ENCODE data around the gene ZSCAN2. TPM values are rescaled to one million over a fixed set of nuclear protein-coding genes. Genes with fewer than 3 reads are reported as not detected.
"Not testable (repeated sequence)": the region's sequence is repeated elsewhere in the genome, so short reads cannot be mapped to it uniquely, and the experiment has no call there.

The ZSCAN2 gene
- total and polyA plus RNA-seq, 5 donors from 2014 or later, result 4.8 to 12.4 (median 7.9) TPM

DNA sequence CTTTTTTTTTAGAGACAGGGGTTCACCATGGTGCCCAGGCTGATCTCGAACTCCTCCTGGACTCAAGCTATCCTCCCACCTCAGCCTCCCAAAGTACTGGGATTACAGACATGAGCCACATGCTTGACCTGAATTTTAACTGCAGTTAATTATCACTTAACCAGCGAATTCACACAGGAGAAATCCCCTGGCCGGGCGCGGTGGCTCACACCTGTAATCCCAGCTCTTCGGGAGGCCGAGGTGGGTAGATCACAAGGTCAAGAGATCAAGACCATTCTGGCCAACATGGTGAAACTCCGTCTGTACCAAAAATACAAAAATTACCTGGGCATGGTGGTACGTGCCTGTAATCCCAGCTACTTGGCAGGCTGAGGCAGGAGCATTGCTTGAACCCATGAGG is 41.1 kb downstream of the ZSCAN2 start:
- H3K4me3 ChIP-seq (ENCODE audit: low read depth, low read length); H3K4me1 ChIP-seq (ENCODE audit: control insufficient read depth, insufficient read depth, low read length, poor library complexity, severe bottlenecking); H3K9me3 ChIP-seq (ENCODE audit: control insufficient read depth in 2 of 2, low read length in 2 of 2); DNase-seq; H3K27me3 Mint-ChIP-seq; H3K27me3 ChIP-seq (ENCODE audit: control insufficient read depth, insufficient read depth, low read length); H3K9me3 Mint-ChIP-seq; H3K27ac Mint-ChIP-seq; ATAC-seq (ENCODE audit: low read depth in 2 of 2): not testable (repeated sequence)
- Mint-ChIP-seq H3K36me3 (peaks cover 27% of the 10 kb centered on the region), H3K4me3 (peak overlapping the region in 1 of 4 donors; percentile 88), H3K4me1 (peaks cover 0 to 15% (median 6%) of the 10 kb centered on the region in 4 donors)
- Histone ChIP-seq H3K36me3 (ENCODE audit: control insufficient read depth, insufficient read depth, low read length) (peaks cover 86% of the 10 kb centered on the region), H3K27ac (ENCODE audit: insufficient read depth, low read length, poor library complexity, severe bottlenecking) (peak overlapping the region; percentile 5)

DNA sequence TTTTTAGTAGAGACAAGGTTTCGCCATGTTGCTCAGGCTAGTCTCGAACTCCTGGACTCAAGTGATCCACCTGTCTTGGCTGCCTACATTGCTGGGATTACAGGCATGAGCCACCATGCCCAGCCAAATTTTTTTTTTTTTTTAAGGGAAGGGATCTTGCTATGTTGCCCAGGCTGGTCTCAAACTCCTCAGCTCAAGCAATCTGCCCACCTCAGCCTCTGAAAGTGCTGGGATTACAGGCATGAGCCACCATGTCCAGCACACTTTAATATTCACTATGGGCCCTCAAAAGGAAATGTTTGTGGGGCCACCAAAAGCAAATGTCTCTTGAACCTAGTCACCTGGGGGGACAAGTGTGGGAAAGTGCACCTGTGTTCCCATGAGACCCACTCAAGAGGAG is 41.8 kb downstream of the ZSCAN2 start:
- H3K4me3 Mint-ChIP-seq; H3K9me3 Mint-ChIP-seq; H3K27me3 ChIP-seq (ENCODE audit: control insufficient read depth, insufficient read depth, low read length); H3K27me3 Mint-ChIP-seq; H3K4me1 ChIP-seq (ENCODE audit: control insufficient read depth, insufficient read depth, low read length, poor library complexity, severe bottlenecking); H3K9me3 ChIP-seq (ENCODE audit: control insufficient read depth in 2 of 2, low read length in 2 of 2); H3K27ac ChIP-seq (ENCODE audit: insufficient read depth, low read length, poor library complexity, severe bottlenecking); ATAC-seq (ENCODE audit: low read depth in 2 of 2); H3K27ac Mint-ChIP-seq; DNase-seq; H3K4me3 ChIP-seq (ENCODE audit: low read depth, low read length): not testable (repeated sequence)
- peaks cover 30% of the 10 kb centered on the region for H3K36me3 Mint-ChIP-seq
- peaks cover 0 to 13% (median 7%) of the 10 kb centered on the region in 4 donors for H3K4me1 Mint-ChIP-seq
- H3K36me3 ChIP-seq (ENCODE audit: control insufficient read depth, insufficient read depth, low read length), result peaks cover 89% of the 10 kb centered on the region

DNA sequence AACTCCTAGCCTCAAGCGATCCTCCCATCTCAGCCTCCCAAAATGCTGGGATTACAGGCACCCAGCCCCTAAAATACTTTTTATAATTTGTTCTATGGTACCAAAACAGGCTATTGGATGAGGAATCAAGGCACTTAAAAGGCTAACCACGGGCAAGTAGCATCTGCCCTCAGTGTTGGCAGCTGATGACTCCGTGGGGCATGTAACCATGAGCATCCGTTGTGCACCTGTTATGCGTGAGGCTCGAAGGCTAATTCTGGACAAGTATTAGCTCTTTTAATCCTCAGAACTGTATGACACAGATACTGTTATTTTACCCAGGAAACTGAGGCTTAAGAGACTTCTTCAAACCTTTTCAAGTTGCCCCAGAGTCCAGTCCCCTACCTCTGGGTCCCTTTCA is 43.0 kb downstream of the ZSCAN2 start:
- Mint-ChIP-seq H3K27me3 (no peaks in the 10 kb centered on the region), H3K27ac (no peak overlapping the region), H3K4me3 (no peak overlapping the region), H3K36me3 (peaks cover 31% of the 10 kb centered on the region), H3K4me1 (peaks cover 0 to 10% (median 5%) of the 10 kb centered on the region in 4 donors), H3K9me3 (no peaks in the 10 kb centered on the region)
- no peak for DNase-seq
- Histone ChIP-seq H3K27me3 (ENCODE audit: control insufficient read depth, insufficient read depth, low read length) (no peaks in the 10 kb centered on the region), H3K4me3 (ENCODE audit: low read depth, low read length) (no peak overlapping the region), H3K27ac (ENCODE audit: insufficient read depth, low read length, poor library complexity, severe bottlenecking) (no peak overlapping the region), H3K9me3 (ENCODE audit: control insufficient read depth in 2 of 2, low read length in 2 of 2) (no peaks in the 10 kb centered on the region), H3K4me1 (ENCODE audit: control insufficient read depth, insufficient read depth, low read length, poor library complexity, severe bottlenecking) (no peaks in the 10 kb centered on the region), H3K36me3 (ENCODE audit: control insufficient read depth, insufficient read depth, low read length) (peaks cover 89% of the 10 kb centered on the region)
- ATAC-seq (ENCODE audit: low read depth in 2 of 2), result no peak

DNA sequence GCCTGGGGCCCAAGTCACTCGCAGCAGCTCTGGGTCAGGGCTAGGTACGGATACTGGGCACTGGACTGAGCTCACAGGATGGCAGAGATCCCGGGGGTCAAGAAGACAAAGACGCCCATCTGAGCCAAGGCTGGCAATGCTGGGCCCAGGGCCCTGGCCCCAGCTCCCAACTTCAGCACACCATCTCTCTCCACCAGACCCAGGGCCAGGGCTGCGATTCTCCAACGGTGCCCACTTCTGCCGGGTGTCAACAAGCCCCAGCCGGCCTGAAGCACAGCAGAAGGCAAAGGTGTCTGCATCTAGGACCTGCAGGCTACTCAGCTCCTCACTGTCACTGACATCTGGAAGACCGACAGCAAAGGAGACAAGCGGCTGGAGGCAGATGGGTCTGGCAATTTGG is 44.7 kb downstream of the ZSCAN2 start:
- Histone ChIP-seq H3K9me3 (ENCODE audit: control insufficient read depth in 2 of 2, low read length in 2 of 2) (no peaks in the 10 kb centered on the region), H3K27me3 (ENCODE audit: control insufficient read depth, insufficient read depth, low read length) (no peaks in the 10 kb centered on the region), H3K4me3 (ENCODE audit: low read depth, low read length) (no peak overlapping the region), H3K27ac (ENCODE audit: insufficient read depth, low read length, poor library complexity, severe bottlenecking) (no peak overlapping the region), H3K36me3 (ENCODE audit: control insufficient read depth, insufficient read depth, low read length) (peaks cover 83% of the 10 kb centered on the region), H3K4me1 (ENCODE audit: control insufficient read depth, insufficient read depth, low read length, poor library complexity, severe bottlenecking) (no peaks in the 10 kb centered on the region)
- Mint-ChIP-seq H3K9me3 (no peaks in the 10 kb centered on the region), H3K4me3 (no peak overlapping the region), H3K27me3 (no peaks in the 10 kb centered on the region), H3K27ac (no peak overlapping the region), H3K36me3 (peaks cover 25% of the 10 kb centered on the region), H3K4me1 (peaks cover 0 to 14% (median 8%) of the 10 kb centered on the region in 4 donors)
- DNase-seq (no peak), ATAC-seq (ENCODE audit: low read depth in 2 of 2) (no peak)

DNA sequence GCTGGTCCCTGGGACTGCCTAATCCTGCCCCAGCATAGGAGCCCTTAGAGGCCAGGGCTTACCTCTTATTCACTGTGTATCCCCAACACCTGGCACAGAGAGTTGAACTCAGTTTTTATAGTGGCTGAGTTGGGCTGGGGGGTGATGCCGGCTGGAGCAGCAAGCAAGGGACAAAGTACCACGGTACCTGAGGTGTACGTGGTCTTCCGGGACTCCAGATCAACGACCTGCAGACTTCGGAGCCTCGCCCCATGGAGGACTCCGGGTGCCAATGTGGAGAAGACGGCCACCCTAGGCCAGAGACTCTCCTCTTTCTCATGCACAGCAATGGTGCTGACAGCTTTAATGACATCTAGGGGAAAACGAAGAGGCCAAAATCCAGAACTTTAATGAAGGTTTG is 45.2 kb downstream of the ZSCAN2 start:
- no peak overlapping the region for H3K27ac ChIP-seq (ENCODE audit: insufficient read depth, low read length, poor library complexity, severe bottlenecking)
- no peaks in the 10 kb centered on the region for H3K27me3 ChIP-seq (ENCODE audit: control insufficient read depth, insufficient read depth, low read length)
- Mint-ChIP-seq H3K4me1 (peaks cover 0 to 14% (median 8%) of the 10 kb centered on the region in 4 donors), H3K4me3 (no peak overlapping the region), H3K36me3 (peaks cover 25% of the 10 kb centered on the region), H3K27ac (peak overlapping the region in 1 of 3 donors; percentile 53), H3K27me3 (no peaks in the 10 kb centered on the region), H3K9me3 (no peaks in the 10 kb centered on the region)
- H3K9me3 ChIP-seq (ENCODE audit: control insufficient read depth in 2 of 2, low read length in 2 of 2), result no peaks in the 10 kb centered on the region
- no peak overlapping the region for H3K4me3 ChIP-seq (ENCODE audit: low read depth, low read length)
- H3K4me1 ChIP-seq (ENCODE audit: control insufficient read depth, insufficient read depth, low read length, poor library complexity, severe bottlenecking), result no peaks in the 10 kb centered on the region
- ATAC-seq (ENCODE audit: low read depth in 2 of 2), result no peak
- no peak for DNase-seq
- H3K36me3 ChIP-seq (ENCODE audit: control insufficient read depth, insufficient read depth, low read length), result peaks cover 78% of the 10 kb centered on the region

DNA sequence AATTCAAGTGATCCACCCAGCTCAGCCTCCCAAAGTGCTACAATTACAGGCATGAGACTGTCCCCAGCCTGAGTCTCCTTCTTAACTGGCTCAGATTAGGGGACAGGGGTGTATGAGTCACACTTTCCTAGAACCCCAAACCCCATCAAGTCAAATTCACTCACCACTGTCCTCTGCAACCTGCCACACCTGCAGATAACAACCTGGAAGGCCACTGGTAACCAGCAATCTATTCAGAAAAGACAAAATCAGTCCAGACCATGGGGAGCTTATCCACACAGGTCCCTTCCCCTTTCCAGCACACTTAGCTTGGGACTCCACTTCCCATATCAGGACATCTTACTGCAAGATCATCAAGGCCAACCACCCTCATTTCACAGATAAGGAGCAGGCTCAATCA is 46.9 kb downstream of the ZSCAN2 start:
- Histone ChIP-seq H3K4me1 (ENCODE audit: control insufficient read depth, insufficient read depth, low read length, poor library complexity, severe bottlenecking) (peaks cover 8% of the 10 kb centered on the region), H3K27me3 (ENCODE audit: control insufficient read depth, insufficient read depth, low read length) (no peaks in the 10 kb centered on the region), H3K9me3 (ENCODE audit: control insufficient read depth in 2 of 2, low read length in 2 of 2) (no peaks in the 10 kb centered on the region), H3K36me3 (ENCODE audit: control insufficient read depth, insufficient read depth, low read length) (peaks cover 73% of the 10 kb centered on the region), H3K27ac (ENCODE audit: insufficient read depth, low read length, poor library complexity, severe bottlenecking) (no peak overlapping the region), H3K4me3 (ENCODE audit: low read depth, low read length) (no peak overlapping the region)
- Mint-ChIP-seq H3K36me3 (peaks cover 32% of the 10 kb centered on the region), H3K4me1 (peaks cover 0 to 24% (median 15%) of the 10 kb centered on the region in 4 donors), H3K4me3 (no peak overlapping the region), H3K27me3 (no peaks in the 10 kb centered on the region), H3K27ac (peak overlapping the region; percentile 17 to 63 (median 60)), H3K9me3 (no peaks in the 10 kb centered on the region)
- no peak for DNase-seq
- no peak for ATAC-seq (ENCODE audit: low read depth in 2 of 2)

DNA sequence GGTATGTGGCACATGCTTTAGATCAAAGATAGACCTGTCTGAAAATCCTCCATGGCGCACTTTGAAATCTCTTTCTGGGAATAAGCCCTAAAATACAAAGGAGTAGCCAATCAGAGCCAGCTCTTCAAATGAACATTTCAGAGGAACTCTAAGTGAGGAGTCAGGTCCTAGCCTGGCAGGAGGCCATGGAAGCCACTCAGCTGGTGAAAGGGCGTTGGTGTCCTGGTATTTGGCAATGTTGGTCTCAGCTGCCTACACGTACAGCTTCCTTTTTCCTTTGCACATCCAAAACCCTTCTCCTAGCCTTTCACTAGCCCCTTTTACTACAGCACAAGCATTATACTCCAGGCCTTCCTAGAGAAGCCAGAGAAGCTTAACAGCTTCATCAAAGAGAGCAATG is 47.7 kb downstream of the ZSCAN2 start:
- Histone ChIP-seq H3K4me1 (ENCODE audit: control insufficient read depth, insufficient read depth, low read length, poor library complexity, severe bottlenecking) (peaks cover 16% of the 10 kb centered on the region), H3K27ac (ENCODE audit: insufficient read depth, low read length, poor library complexity, severe bottlenecking) (no peak overlapping the region), H3K4me3 (ENCODE audit: low read depth, low read length) (no peak overlapping the region), H3K36me3 (ENCODE audit: control insufficient read depth, insufficient read depth, low read length) (peaks cover 65% of the 10 kb centered on the region), H3K9me3 (ENCODE audit: control insufficient read depth in 2 of 2, low read length in 2 of 2) (no peaks in the 10 kb centered on the region), H3K27me3 (ENCODE audit: control insufficient read depth, insufficient read depth, low read length) (no peaks in the 10 kb centered on the region)
- no peak for DNase-seq
- H3K4me1 Mint-ChIP-seq, result peaks cover 0 to 30% (median 15%) of the 10 kb centered on the region in 4 donors
- ATAC-seq (ENCODE audit: low read depth in 2 of 2), result no peak
- H3K4me3 Mint-ChIP-seq, result peak overlapping the region in 1 of 4 donors; percentile 70
- peak overlapping the region in 2 of 3 donors; percentile 47 to 60 for H3K27ac Mint-ChIP-seq
- peaks cover 27% of the 10 kb centered on the region for H3K36me3 Mint-ChIP-seq
- H3K27me3 Mint-ChIP-seq, result no peaks in the 10 kb centered on the region
- H3K9me3 Mint-ChIP-seq, result no peaks in the 10 kb centered on the region

DNA sequence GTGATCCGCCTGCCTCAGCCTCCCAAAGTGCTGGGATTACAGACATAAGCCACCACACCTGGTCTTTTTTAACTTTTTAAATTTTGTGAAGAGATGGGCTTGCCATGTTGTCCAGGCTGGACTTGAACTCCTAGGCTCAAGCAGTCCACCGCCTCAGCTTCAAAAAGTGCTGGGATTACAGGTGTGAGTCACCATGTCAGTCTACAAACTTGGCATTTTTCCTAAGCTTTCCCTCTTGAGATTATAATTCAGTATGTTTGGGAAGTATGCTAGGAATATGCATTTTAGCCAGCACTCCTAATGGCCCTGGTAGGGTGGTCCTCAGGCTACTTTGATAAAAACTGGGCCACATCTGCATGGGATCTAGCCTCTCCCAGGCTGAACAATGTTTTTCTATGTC is 48.9 kb downstream of the ZSCAN2 start:
- H3K9me3 ChIP-seq (ENCODE audit: control insufficient read depth in 2 of 2, low read length in 2 of 2), result no peaks in the 10 kb centered on the region
- Mint-ChIP-seq H3K4me3 (no peak overlapping the region), H3K27ac (peak overlapping the region in 1 of 3 donors; percentile 96), H3K4me1 (peaks cover 1 to 38% (median 16%) of the 10 kb centered on the region in 4 donors), H3K9me3 (no peaks in the 10 kb centered on the region), H3K27me3 (no peaks in the 10 kb centered on the region), H3K36me3 (peaks cover 24% of the 10 kb centered on the region)
- no peak for DNase-seq
- H3K4me3 ChIP-seq (ENCODE audit: low read depth, low read length), result no peak overlapping the region
- H3K27me3 ChIP-seq (ENCODE audit: control insufficient read depth, insufficient read depth, low read length), result no peaks in the 10 kb centered on the region
- H3K4me1 ChIP-seq (ENCODE audit: control insufficient read depth, insufficient read depth, low read length, poor library complexity, severe bottlenecking), result peaks cover 24% of the 10 kb centered on the region
- peak overlapping the region; percentile 14 for H3K27ac ChIP-seq (ENCODE audit: insufficient read depth, low read length, poor library complexity, severe bottlenecking)
- peaks cover 56% of the 10 kb centered on the region for H3K36me3 ChIP-seq (ENCODE audit: control insufficient read depth, insufficient read depth, low read length)
- ATAC-seq (ENCODE audit: low read depth in 2 of 2), result no peak

Measured in CD4-positive, CD25-positive, alpha-beta regulatory T cell (primary cell).